ENCODE data around the gene NPHP1. TPM values are rescaled to one million over a fixed set of nuclear protein-coding genes. Genes with fewer than 3 reads are reported as not detected.

NPHP1 gene
- total and polyA plus RNA-seq, 2 of the 4 experiments (the other 2 are of a cell fraction): 1.8 to 2.5 TPM

- TF ChIP-seq NFE2L2 (IDR thresholded peaks at IDR 0.05; ENCODE audit: low read depth, low read length) (no peak), RCOR1 (IDR thresholded peaks at IDR 0.05; ENCODE audit: insufficient replicate concordance, low read length) (no peak), CEBPB (IDR thresholded peaks at IDR 0.05; ENCODE audit: low read depth, low read length) (no peak)
These were observed 83.8 kb downstream of the NPHP1 start (continued) for GRCh38 chr2:110121052-110121334.

- POLR2A ChIA-PET (ENCODE audit: unreplicated experiment): no interaction called here
- no TSS peak for BruUV-seq (replicated peaks)
- H2AFZ ChIP-seq (replicated peaks; ENCODE audit: low read length, poor library complexity): no peak overlapping the region
- no peak overlapping the region for H2BK5ac ChIP-seq (ENCODE audit: low read depth, low read length, poor library complexity, severe bottlenecking)
- no peak overlapping the region for H4K91ac ChIP-seq (ENCODE audit: insufficient read depth, low read depth, low read length)
- WGBS, 2 experiments (ENCODE audit: extremely low coverage in 2 of 2, insufficient read length in 1 of 2): no CpG with 5 or more reads among the region's 11 CpGs
- H3K9ac ChIP-seq (ENCODE audit: low read depth, low read length): no peak overlapping the region
- H3K18ac ChIP-seq (ENCODE audit: low read depth, low read length): no peak overlapping the region
- H3K56ac ChIP-seq (ENCODE audit: extremely low read depth, insufficient read depth, low read length): no peak overlapping the region
- dilution Hi-C loops (cut with HindIII; ENCODE audit: low sequenced_read_pairs, unreplicated experiment) (no loop called here), intact Hi-C loops (cut with micrococcal nuclease) (no loop called here), in situ Hi-C loops (cut with MboI; ENCODE audit: low sequenced_read_pairs) (no loop called here)
- H3K27me3 ChIP-seq (ENCODE audit: control insufficient read depth, insufficient read depth, low read length): peaks cover 8% of the 10 kb centered on the region
- H3K23ac ChIP-seq (ENCODE audit: low read depth, low read length): no peak overlapping the region
- no peak overlapping the region for H3K4me3 ChIP-seq (ENCODE audit: insufficient read depth, low read depth, low read length)
- ATAC-seq (ENCODE audit: low read depth) (no peak), DNase-seq (no peak)
- no peak overlapping the region for H3K27ac ChIP-seq (ENCODE audit: insufficient read depth, low read length)
- H3K9me3 ChIP-seq (ENCODE audit: control insufficient read depth, insufficient read depth, low read length): no peaks in the 10 kb centered on the region
- no peak overlapping the region for H2AK9ac ChIP-seq (replicated peaks; ENCODE audit: low read depth, low read length, poor library complexity)
- no peak overlapping the region for H2BK120ac ChIP-seq (ENCODE audit: low read depth, low read length)
- no peak overlapping the region for H3K4me2 ChIP-seq (ENCODE audit: low read depth, low read length)
- no peak overlapping the region for H3K4ac ChIP-seq (ENCODE audit: low read depth, low read length)
- H4K20me1 ChIP-seq (ENCODE audit: insufficient read depth, low read length): no peaks in the 10 kb centered on the region
- H2BK20ac ChIP-seq (ENCODE audit: low read depth, low read length): no peak overlapping the region
- no peaks in the 10 kb centered on the region for H3K4me1 ChIP-seq (ENCODE audit: control insufficient read depth, insufficient read depth, low read length)
- H3K9me1 ChIP-seq (ENCODE audit: insufficient read depth, low read length): no peaks in the 10 kb centered on the region; the same call in 1 of the 2 replicates
- no peak overlapping the region for H3K14ac ChIP-seq (replicated peaks; ENCODE audit: low read depth, low read length)
- no peak overlapping the region for H4K8ac ChIP-seq (ENCODE audit: low read depth in 2 of 2, low read length in 2 of 2)
- no peak overlapping the region for H2BK15ac ChIP-seq (ENCODE audit: low read depth, low read length)
- CTCF ChIA-PET: no interaction called here
- H4K5ac ChIP-seq (ENCODE audit: low read depth, low read length): no peak overlapping the region
- no peaks in the 10 kb centered on the region for H3K36me3 ChIP-seq (ENCODE audit: control insufficient read depth, insufficient read depth, low read length)
- no peaks in the 10 kb centered on the region for H3K79me1 ChIP-seq (ENCODE audit: low read depth in 1 of 2, low read length in 2 of 2)
- no peak overlapping the region for H2AK5ac ChIP-seq (ENCODE audit: low read depth, low read length)
- TF ChIP-seq MAFK (IDR thresholded peaks at IDR 0.05; ENCODE audit: low read depth, low read length) (no peak), NFE2L2 (IDR thresholded peaks at IDR 0.05; ENCODE audit: low read depth, low read length) (no peak), SMC3 (IDR thresholded peaks at IDR 0.05; ENCODE audit: low read depth, low read length) (no peak), RCOR1 (IDR thresholded peaks at IDR 0.05; ENCODE audit: insufficient replicate concordance, low read length) (no peak), BHLHE40 (IDR thresholded peaks at IDR 0.05; ENCODE audit: low read depth, low read length) (no peak), MAZ (IDR thresholded peaks at IDR 0.05; ENCODE audit: borderline replicate concordance, low read depth, low read length) (no peak), USF2 (IDR thresholded peaks at IDR 0.05; ENCODE audit: low read depth, low read length) (no peak), CTCF (conservative IDR thresholded peaks at IDR 0.05; ENCODE audit: low read depth, low read length) (no peak), FOS (IDR thresholded peaks at IDR 0.05; ENCODE audit: low read depth, low read length) (no peak)
- TF ChIP-seq, protein P1, sequence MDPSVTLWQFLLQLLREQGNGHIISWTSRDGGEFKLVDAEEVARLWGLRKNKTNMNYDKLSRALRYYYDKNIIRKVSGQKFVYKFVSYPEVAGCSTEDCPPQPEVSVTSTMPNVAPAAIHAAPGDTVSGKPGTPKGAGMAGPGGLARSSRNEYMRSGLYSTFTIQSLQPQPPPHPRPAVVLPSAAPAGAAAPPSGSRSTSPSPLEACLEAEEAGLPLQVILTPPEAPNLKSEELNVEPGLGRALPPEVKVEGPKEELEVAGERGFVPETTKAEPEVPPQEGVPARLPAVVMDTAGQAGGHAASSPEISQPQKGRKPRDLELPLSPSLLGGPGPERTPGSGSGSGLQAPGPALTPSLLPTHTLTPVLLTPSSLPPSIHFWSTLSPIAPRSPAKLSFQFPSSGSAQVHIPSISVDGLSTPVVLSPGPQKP (IDR thresholded peaks at IDR 0.05; ENCODE audit: borderline replicate concordance, low read depth, low read length): no peak
These were observed 84.4 kb downstream of the NPHP1 start for GRCh38 chr2:110120171-110121051.
